H1 (cell line): Measurements from ENCODE around the gene NEK9. TPM values are rescaled to one million over a fixed set of nuclear protein-coding genes. Genes with fewer than 3 reads are reported as not detected.

Source experiments
- CTCF ChIA-PET: fragments of 300-600 bp; sonication (Branson Sonifier 250); formaldehyde crosslinking; loops from one replicate; lab custom pipeline; 2021; ENCODE audit not compliant: partially characterized antibody; lab: Charles Lee
- POLR2A ChIA-PET: fragments of 300-600 bp; sonication (Branson Sonifier 250); formaldehyde crosslinking; loops from one replicate; lab custom pipeline; 2021; ENCODE audit warnings: inconsistent platforms; ENCODE audit not compliant: partially characterized antibody; lab: Charles Lee
- DNase-seq, 2 experiments: peaks; one replicate each; pipeline versions ENCODE4 v3.0.0 to v3.0.0-alpha.2; 2010 to 2022; ENCODE audit warnings: low spot score in 2 of 2, low read depth in 1 of 2, mixed read lengths in 1 of 2
- FAIRE-seq: peaks from 2 replicates; lab custom pipeline; 2011; peaks lifted over from hg19 to GRCh38; lab: Jason Lieb, UNC
- H2AFZ ChIP-seq: 2 replicates; pipeline ENCODE4 v1.8.1; 2012; ENCODE audit warnings: low read length, inconsistent platforms
- H2AK5ac ChIP-seq: 2 replicates; pipeline ENCODE4 v1.6.1; 2013; ENCODE audit warnings: low read depth, low read length
- H2BK120ac ChIP-seq: replicated peaks from 2 replicates; pipeline ENCODE3; 2013; ENCODE audit warnings: low read depth, low read length, inconsistent platforms
- H2BK12ac ChIP-seq: 2 replicates; pipeline ENCODE4 v1.6.1; 2013; ENCODE audit warnings: low read depth, low read length
- H2BK15ac ChIP-seq: 2 replicates; pipeline ENCODE4 v1.6.1; 2013; ENCODE audit warnings: low read length
- H2BK20ac ChIP-seq: 2 replicates; pipeline ENCODE4 v1.6.1; 2013; ENCODE audit warnings: low read length
- H2BK5ac ChIP-seq: 2 replicates; pipeline ENCODE4 v1.6.1; 2013; ENCODE audit warnings: low read depth, low read length
- H3K14ac ChIP-seq: 2 replicates; pipeline ENCODE4 v1.6.1; 2013; ENCODE audit warnings: inconsistent platforms; ENCODE audit not compliant: insufficient read length
- H3K18ac ChIP-seq: 2 replicates; pipeline ENCODE4 v1.6.1; 2013; ENCODE audit warnings: low read length; ENCODE audit errors: extremely low read depth
- H3K23ac ChIP-seq: 2 replicates; pipeline ENCODE4 v1.6.1; 2013; ENCODE audit warnings: inconsistent platforms; ENCODE audit not compliant: insufficient read length
- H3K23me2 ChIP-seq: 2 replicates; pipeline ENCODE4 v1.6.1; 2013; ENCODE audit warnings: low read depth, low read length
- H3K27ac ChIP-seq: 2 replicates; pipeline ENCODE4 v1.6.1; 2011; ENCODE audit warnings: low read depth, low read length, inconsistent platforms
- H3K27me3 ChIP-seq, 4 experiments: replicated peaks in 1 of 4; 1 replicate in 1 of 4; 2 replicates in 3 of 4; pipeline versions ENCODE4 v1.6.1 to v1.8.1; 2011 to 2013; ENCODE audit warnings: low read length in 3 of 4, mild to moderate bottlenecking in 3 of 4, inconsistent platforms in 2 of 4, mixed read lengths in 2 of 4, moderate library complexity in 1 of 4; ENCODE audit not compliant: control insufficient read depth in 3 of 4, insufficient read depth in 3 of 4; ENCODE audit errors: extremely low read depth in 1 of 4
- H3K36me3 ChIP-seq, 4 experiments: 2 replicates each; pipeline versions ENCODE4 v1.6.1 to v1.8.1; 2011 to 2013; ENCODE audit warnings: mild to moderate bottlenecking in 4 of 4, low read length in 3 of 4, moderate library complexity in 2 of 4, control low read depth in 1 of 4, inconsistent platforms in 1 of 4; ENCODE audit not compliant: insufficient read depth in 4 of 4, control insufficient read depth in 2 of 4
- H3K4ac ChIP-seq: replicated peaks from 2 replicates; pipeline ENCODE3; 2013; ENCODE audit warnings: low read length, low read depth, mixed read lengths, inconsistent platforms; ENCODE audit not compliant: insufficient read length
- H3K4me1 ChIP-seq, 4 experiments: replicated peaks in 1 of 4; 1 replicate in 1 of 4; 2 replicates in 3 of 4; pipeline versions ENCODE4 v1.6.1 to v1.8.1; 2011 to 2013; ENCODE audit warnings: low read length in 3 of 4, inconsistent platforms in 2 of 4, mixed read lengths in 1 of 4; ENCODE audit not compliant: insufficient read depth in 4 of 4, control insufficient read depth in 3 of 4
- H3K4me2 ChIP-seq, 2 experiments: 2 replicates each; pipeline versions ENCODE4 v1.6.1 to v1.8.1; 2011 to 2013; ENCODE audit warnings: low read depth in 2 of 2, low read length in 2 of 2, control low read depth in 1 of 2, inconsistent platforms in 1 of 2, mild to moderate bottlenecking in 1 of 2; ENCODE audit not compliant: insufficient read depth in 1 of 2
- H3K4me3 ChIP-seq, 4 experiments: fragments of 200-600, 300-600 bp in 1 of 4; sonication (generic), shearing (Covaris generic), sonication (Bioruptor Twin) in 1 of 4; 2 replicates each; pipeline versions ENCODE4 v1.5.1 to v1.8.1; 2011 to 2016; ENCODE audit warnings: low read length in 4 of 4, low read depth in 3 of 4, control low read depth in 2 of 4, inconsistent platforms in 2 of 4, mild to moderate bottlenecking in 2 of 4, mixed read lengths in 1 of 4, moderate library complexity in 1 of 4; ENCODE audit not compliant: insufficient read depth in 2 of 4; ENCODE audit errors: extremely low read depth in 1 of 4
- H3K56ac ChIP-seq: replicated peaks from 2 replicates; pipeline ENCODE3; 2013; ENCODE audit warnings: low read depth, mild to moderate bottlenecking, mixed read lengths, low read length, inconsistent platforms; ENCODE audit not compliant: insufficient read length
- H3K79me1 ChIP-seq: 2 replicates; pipeline ENCODE4 v1.6.1; 2013; ENCODE audit warnings: low read depth, low read length, control low read depth
- H3K79me2 ChIP-seq, 2 experiments: 2 replicates each; pipeline versions ENCODE4 v1.6.1 to v1.8.1; 2012 to 2013; ENCODE audit warnings: low read length in 2 of 2, mild to moderate bottlenecking in 2 of 2, inconsistent platforms in 1 of 2; ENCODE audit not compliant: insufficient read depth in 2 of 2, control insufficient read depth in 1 of 2
- H3K9ac ChIP-seq, 4 experiments: replicated peaks in 1 of 4; 1 replicate in 1 of 4; 2 replicates in 3 of 4; pipeline versions ENCODE4 v1.6.1 to v1.8.1; 2011 to 2013; ENCODE audit warnings: low read depth in 3 of 4, low read length in 3 of 4, control low read depth in 2 of 4, mild to moderate bottlenecking in 2 of 4, moderate library complexity in 2 of 4, inconsistent platforms in 1 of 4; ENCODE audit errors: extremely low read depth in 1 of 4
- H3K9me3 ChIP-seq, 2 experiments: 2 replicates each; pipeline versions ENCODE4 v1.6.1 to v1.8.1; 2012 to 2013; ENCODE audit warnings: mild to moderate bottlenecking in 2 of 2, moderate library complexity in 2 of 2, control low read depth in 1 of 2, inconsistent platforms in 1 of 2, low read depth in 1 of 2, low read length in 1 of 2, mixed read lengths in 1 of 2; ENCODE audit not compliant: insufficient read depth in 2 of 2
- H4K20me1 ChIP-seq, 2 experiments: replicated peaks in 1 of 2; 2 replicates each; pipeline versions ENCODE3 to v1.8.1; 2011 to 2013; ENCODE audit warnings: inconsistent platforms in 2 of 2, low read length in 2 of 2, mild to moderate bottlenecking in 1 of 2; ENCODE audit not compliant: insufficient read depth in 2 of 2, control insufficient read depth in 1 of 2
- H4K5ac ChIP-seq: 2 replicates; pipeline ENCODE4 v1.6.1; 2013; ENCODE audit warnings: low read length, low read depth, mixed read lengths, inconsistent platforms; ENCODE audit not compliant: insufficient read length
- H4K8ac ChIP-seq: 2 replicates; pipeline ENCODE4 v1.8.0; 2013; ENCODE audit warnings: mild to moderate bottlenecking, moderate library complexity, low read length, inconsistent platforms; ENCODE audit not compliant: insufficient read depth; ENCODE audit errors: extremely low read depth
- H4K91ac ChIP-seq: replicated peaks from 2 replicates; pipeline ENCODE3; 2013; ENCODE audit warnings: low read length, mixed read lengths, inconsistent platforms; ENCODE audit not compliant: insufficient read length
- KDM4A ChIP-seq: IDR thresholded peaks from one replicate; pipeline ENCODE4 v1.7.1; 2012; ENCODE audit warnings: low read depth, mild to moderate bottlenecking, moderate library complexity, low read length, inconsistent platforms; ENCODE audit not compliant: severe bottlenecking
- KDM5A ChIP-seq: fragments of 200-600 bp; IDR thresholded peaks from 2 replicates; pipeline ENCODE4 v1.7.1; 2012; ENCODE audit warnings: mild to moderate bottlenecking, low read length, inconsistent platforms, mixed read lengths
- WGBS, 2 experiments: shearing (Covaris generic) in 1 of 2; methylation state at CpG; one replicate each; pipeline versions ENCODE4 v1.1.6 to v1.1.7; 2013 to 2015; ENCODE audit warnings: low lambda C conversion rate in 2 of 2, mixed read lengths in 2 of 2, inconsistent platforms in 1 of 2, low coverage in 1 of 2, missing lambda C conversion rate in 1 of 2; ENCODE audit not compliant: insufficient replicate concordance in 2 of 2, insufficient coverage in 1 of 2, insufficient read length in 1 of 2; ENCODE audit errors: extremely low coverage in 1 of 2, missing lambda C conversion rate in 1 of 2; 5-methylcytosine and 5-hydroxymethylcytosine counted together
- polyA plus RNA-seq, 7 experiments: library from polyadenylated mRNA; depleted of rRNA in 3 of 7; stranded (reverse) in 5 of 7; unstranded in 2 of 7; fragments of >200 nt in 5 of 7; fragments of 200-250 nt in 2 of 7; gene quantifications; 1 replicate in 5 of 7; 2 replicates in 1 of 7; 4 replicates in 1 of 7; pipeline versions ENCODE4 v1.2.1 to v1.2.3, GENCODE V29; 2011 to 2013; ENCODE audit warnings: missing spikeins in 2 of 7, mixed read lengths in 2 of 7
- total RNA-seq: library from RNA; stranded (reverse); fragmentation: NEBNext Ultra II Directional; extraction: Animal tissue kit (Norgen Biotek cat#: 25700); gene quantifications from 2 replicates; pipeline ENCODE4 v1.2.1, GENCODE V29; 2021

The NEK9 gene
- total and polyA plus RNA-seq, 2 of the 8 experiments (the other 6 are each of a cell fraction or from before 2014, with no cell fraction given): 16.0 to 43.6 TPM

DNA sequence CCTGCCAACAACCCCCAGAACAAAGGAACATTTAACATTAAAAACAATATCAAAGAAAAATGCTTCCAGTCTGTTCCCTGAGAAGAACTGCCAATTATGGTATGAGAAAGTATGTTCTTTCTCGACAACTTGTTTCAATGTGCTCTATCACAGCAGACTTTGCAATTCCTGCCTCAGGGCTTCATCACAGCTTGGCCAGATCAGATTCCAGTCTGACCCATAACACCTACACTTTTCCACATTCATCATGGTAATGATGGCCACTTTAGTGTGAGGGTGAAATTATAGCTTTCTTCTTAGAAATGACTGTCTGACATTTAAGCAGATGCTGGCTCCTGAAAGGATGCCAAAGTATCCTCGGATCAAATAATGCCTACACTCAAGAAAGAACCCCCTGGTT is 17.0 kb downstream of the NEK9 start:
- FAIRE-seq (no peak), DNase-seq (no peak)
- H2BK12ac ChIP-seq: no peak overlapping the region
- H3K9me3 ChIP-seq: no peaks in the 10 kb centered on the region
- H3K4me3 ChIP-seq: no peak overlapping the region
- no peak overlapping the region for H3K18ac ChIP-seq
- no peak overlapping the region for H3K14ac ChIP-seq
- H3K4ac ChIP-seq: no peak overlapping the region
- H2BK5ac ChIP-seq: no peak overlapping the region
- H3K9ac ChIP-seq: no peak overlapping the region
- H4K5ac ChIP-seq: no peak overlapping the region
- no peak overlapping the region for H4K8ac ChIP-seq
- H3K79me1 ChIP-seq: no peaks in the 10 kb centered on the region
- no peak overlapping the region for H3K23ac ChIP-seq
- peaks cover 11 to 67% (median 51%) of the 10 kb centered on the region in 4 experiments for H3K36me3 ChIP-seq
- no peak overlapping the region for H3K56ac ChIP-seq
- no peaks in the 10 kb centered on the region for H3K4me1 ChIP-seq
- H2BK20ac ChIP-seq: no peak overlapping the region
- H3K4me2 ChIP-seq: no peak overlapping the region
- no peak overlapping the region for H2BK120ac ChIP-seq
- no peak for TF ChIP-seq KDM4A
- no peak for TF ChIP-seq KDM5A
- H3K27me3 ChIP-seq: no peaks in the 10 kb centered on the region
- H3K27ac ChIP-seq: no peak overlapping the region
- H2AFZ ChIP-seq: no peak overlapping the region
- no peaks in the 10 kb centered on the region for H3K23me2 ChIP-seq
- H2AK5ac ChIP-seq: no peak overlapping the region
- WGBS, 2 experiments: 96% methylated on average over 2 of the region's 2 CpGs; no CpG with 5 or more reads in 1 of the 2 experiments
- H3K79me2 ChIP-seq: no peaks in the 10 kb centered on the region
- H4K91ac ChIP-seq: no peak overlapping the region
- ChIA-PET POLR2A (interaction anchor here (1.2 to 1.5 kb wide), 3 partner anchors 8 to 12 kb away, joined by 3 to 4 read pairs (median 4); no protein-coding TSS in a partner anchor), CTCF (interaction anchor here (1.0 to 3.0 kb wide), 2 partner anchors 21 to 193 kb away, joined by 3 to 10 read pairs; no protein-coding TSS in a partner anchor)
- no peaks in the 10 kb centered on the region for H4K20me1 ChIP-seq
- no peak overlapping the region for H2BK15ac ChIP-seq
